Loucy (cell line): ENCODE data around the gene FGF14.

ENCODE experiments used
- H2AFZ ChIP-seq: fragments of 200-600 bp; sonication (generic); 2 replicates; pipeline ENCODE4 v1.6.0; 2016; ENCODE audit warnings: antibody characterized with exemption, mild to moderate bottlenecking, low read length, moderate library complexity
- H3F3A ChIP-seq: fragments of 200-600 bp; 2 replicates; pipeline ENCODE4 v1.6.0; 2016; ENCODE audit warnings: antibody characterized with exemption, low read depth, mild to moderate bottlenecking
- H3K27me3 ChIP-seq: fragments of 200-600 bp; sonication (generic); 2 replicates; pipeline ENCODE4 v1.6.1; 2014; ENCODE audit warnings: low read length, mild to moderate bottlenecking; ENCODE audit not compliant: insufficient read depth, poor library complexity, severe bottlenecking
- H3K36me3 ChIP-seq: fragments of 200-600 bp; sonication (generic); 2 replicates; pipeline ENCODE4 v1.6.1; 2016; ENCODE audit warnings: low read length; ENCODE audit not compliant: insufficient read depth
- H3K4me1 ChIP-seq: fragments of 200-600 bp; sonication (generic); 2 replicates; pipeline ENCODE4 v1.5.1; 2014; ENCODE audit warnings: low read length, mild to moderate bottlenecking; ENCODE audit not compliant: insufficient read depth, poor library complexity, severe bottlenecking
- H3K4me2 ChIP-seq: fragments of 200-600 bp; sonication (generic); 2 replicates; pipeline ENCODE4 v1.6.0; 2014; ENCODE audit warnings: antibody characterized with exemption, low read length, low read depth, mild to moderate bottlenecking; ENCODE audit not compliant: poor library complexity, severe bottlenecking
- H3K4me3 ChIP-seq: fragments of 200-600 bp; sonication (generic); 2 replicates; pipeline ENCODE4 v1.5.1; 2014; ENCODE audit warnings: low read length, mild to moderate bottlenecking, mixed read lengths; ENCODE audit not compliant: poor library complexity, severe bottlenecking
- H3K79me2 ChIP-seq: fragments of 200-600 bp; sonication (generic); 2 replicates; pipeline ENCODE4 v1.6.1; 2014; ENCODE audit warnings: low read length; ENCODE audit not compliant: insufficient read depth
- H3K9ac ChIP-seq: fragments of 200-600 bp; sonication (generic); 2 replicates; pipeline ENCODE4 v1.6.0; 2014; ENCODE audit warnings: mild to moderate bottlenecking, low read depth, low read length, moderate library complexity; ENCODE audit not compliant: poor library complexity, severe bottlenecking
- H3K9me2 ChIP-seq: fragments of 200-600 bp; sonication (generic); replicated peaks from 2 replicates; pipeline ENCODE4 v1.6.1; 2016; ENCODE audit warnings: low read depth, low read length, mixed read lengths
- H3K9me3 ChIP-seq: fragments of 200-600 bp; sonication (generic); 2 replicates; pipeline ENCODE4 v1.6.1; 2014; ENCODE audit warnings: mild to moderate bottlenecking, antibody characterized with exemption, low read length, low read depth; ENCODE audit not compliant: insufficient read depth
- H4K20me1 ChIP-seq: fragments of 200-600 bp; sonication (generic); 2 replicates; pipeline ENCODE4 v1.6.0; 2014; ENCODE audit warnings: antibody characterized with exemption, low read length, mild to moderate bottlenecking; ENCODE audit not compliant: insufficient read depth, poor library complexity, severe bottlenecking
- EZH2phosphoT487 ChIP-seq: fragments of 200-600 bp; IDR thresholded peaks from 2 replicates; pipeline ENCODE4 v1.6.1; 2018; ENCODE audit warnings: antibody characterized with exemption, mild to moderate bottlenecking, moderate library complexity, borderline replicate concordance
- TF ChIP-seq, protein P1 (sequence below): fragments of 200-600 bp; sonication (generic); conservative IDR thresholded peaks from 2 replicates; pipeline ENCODE4 v1.5.1; 2014; ENCODE audit warnings: mild to moderate bottlenecking, antibody characterized with exemption, low read length

FGF14 gene

GRCh38 chr13:101718496-101718895, 683.4 kb downstream of the FGF14 start:
- Histone ChIP-seq H4K20me1 (no peaks in the 10 kb centered on the region), H3K9ac (no peak overlapping the region), H3K4me1 (no peaks in the 10 kb centered on the region), H3K9me2 (no peaks in the 10 kb centered on the region), H3K79me2 (no peaks in the 10 kb centered on the region), H2AFZ (no peak overlapping the region), H3K27me3 (no peaks in the 10 kb centered on the region), H3K4me2 (no peak overlapping the region), H3K36me3 (no peaks in the 10 kb centered on the region), H3K9me3 (no peaks in the 10 kb centered on the region), H3K4me3 (no peak overlapping the region), H3F3A (no peaks in the 10 kb centered on the region)
- no peak for TF ChIP-seq EZH2phosphoT487
- TF ChIP-seq, protein P1, sequence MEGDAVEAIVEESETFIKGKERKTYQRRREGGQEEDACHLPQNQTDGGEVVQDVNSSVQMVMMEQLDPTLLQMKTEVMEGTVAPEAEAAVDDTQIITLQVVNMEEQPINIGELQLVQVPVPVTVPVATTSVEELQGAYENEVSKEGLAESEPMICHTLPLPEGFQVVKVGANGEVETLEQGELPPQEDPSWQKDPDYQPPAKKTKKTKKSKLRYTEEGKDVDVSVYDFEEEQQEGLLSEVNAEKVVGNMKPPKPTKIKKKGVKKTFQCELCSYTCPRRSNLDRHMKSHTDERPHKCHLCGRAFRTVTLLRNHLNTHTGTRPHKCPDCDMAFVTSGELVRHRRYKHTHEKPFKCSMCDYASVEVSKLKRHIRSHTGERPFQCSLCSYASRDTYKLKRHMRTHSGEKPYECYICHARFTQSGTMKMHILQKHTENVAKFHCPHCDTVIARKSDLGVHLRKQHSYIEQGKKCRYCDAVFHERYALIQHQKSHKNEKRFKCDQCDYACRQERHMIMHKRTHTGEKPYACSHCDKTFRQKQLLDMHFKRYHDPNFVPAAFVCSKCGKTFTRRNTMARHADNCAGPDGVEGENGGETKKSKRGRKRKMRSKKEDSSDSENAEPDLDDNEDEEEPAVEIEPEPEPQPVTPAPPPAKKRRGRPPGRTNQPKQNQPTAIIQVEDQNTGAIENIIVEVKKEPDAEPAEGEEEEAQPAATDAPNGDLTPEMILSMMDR: no peak

GRCh38 chr13:101717353-101717752, 684.5 kb downstream of the FGF14 start:
- H4K20me1 ChIP-seq: no peaks in the 10 kb centered on the region
- no peak overlapping the region for H3K4me2 ChIP-seq
- no peaks in the 10 kb centered on the region for H3K79me2 ChIP-seq
- H3K9me2 ChIP-seq: no peaks in the 10 kb centered on the region
- no peaks in the 10 kb centered on the region for H3K36me3 ChIP-seq
- no peak overlapping the region for H3K4me3 ChIP-seq
- H2AFZ ChIP-seq: no peak overlapping the region
- H3F3A ChIP-seq: no peaks in the 10 kb centered on the region
- H3K9ac ChIP-seq: no peak overlapping the region
- no peaks in the 10 kb centered on the region for H3K27me3 ChIP-seq
- TF ChIP-seq EZH2phosphoT487: no peak
- TF ChIP-seq, protein P1: no peak
- no peaks in the 10 kb centered on the region for H3K4me1 ChIP-seq
- no peaks in the 10 kb centered on the region for H3K9me3 ChIP-seq

GRCh38 chr13:101714195-101714594, 687.7 kb downstream of the FGF14 start:
- no peaks in the 10 kb centered on the region for H3K9me3 ChIP-seq

More at GRCh38 chr13:101714195-101714594, 687.7 kb downstream of the FGF14 start:
- no peaks in the 10 kb centered on the region for H3F3A ChIP-seq
- H3K27me3 ChIP-seq: no peaks in the 10 kb centered on the region
- no peaks in the 10 kb centered on the region for H3K36me3 ChIP-seq
- H3K9ac ChIP-seq: no peak overlapping the region
- H3K4me2 ChIP-seq: no peak overlapping the region
- no peak overlapping the region for H2AFZ ChIP-seq
- no peaks in the 10 kb centered on the region for H3K9me2 ChIP-seq
- TF ChIP-seq EZH2phosphoT487: no peak
- TF ChIP-seq, protein P1: no peak
- H3K79me2 ChIP-seq: no peaks in the 10 kb centered on the region
- H4K20me1 ChIP-seq: no peaks in the 10 kb centered on the region
- no peak overlapping the region for H3K4me3 ChIP-seq
- no peaks in the 10 kb centered on the region for H3K4me1 ChIP-seq
